Raji (cell line): ENCODE data around the gene EFCC1.

Source experiments
- POLR2A ChIP-seq: IDR thresholded peaks from 2 replicates; pipeline ENCODE4 v1.6.1; 2011; ENCODE audit warnings: low read depth, low read length, control low read depth; ENCODE audit not compliant: insufficient read depth

EFCC1 gene

GRCh38 chr3:129046037-129046731, 45.1 kb downstream of the EFCC1 start:
- no peak for TF ChIP-seq POLR2A

- no peak for TF ChIP-seq POLR2A
These were observed 45.8 kb downstream of the EFCC1 start for GRCh38 chr3:129046732-129047552.

GRCh38 chr3:129047553-129047839, 46.4 kb downstream of the EFCC1 start:
- TF ChIP-seq POLR2A = no peak

GRCh38 chr3:129050556-129051295, 49.6 kb downstream of the EFCC1 start:
- no peak for TF ChIP-seq POLR2A

- no peak for TF ChIP-seq POLR2A
These were observed 50.8 kb downstream of the EFCC1 start for GRCh38 chr3:129051871-129052340.

- TF ChIP-seq POLR2A = no peak
These were observed 51.6 kb downstream of the EFCC1 start for GRCh38 chr3:129052675-129053074.

- TF ChIP-seq POLR2A = no peak
These were observed 53.6 kb downstream of the EFCC1 start for GRCh38 chr3:129054605-129055104.

- TF ChIP-seq POLR2A = no peak
These were observed 55.5 kb downstream of the EFCC1 start for GRCh38 chr3:129056451-129057173.

- TF ChIP-seq POLR2A = no peak
These were observed 56.1 kb downstream of the EFCC1 start for GRCh38 chr3:129057249-129057648.

GRCh38 chr3:129058441-129059200, 57.5 kb downstream of the EFCC1 start:
- TF ChIP-seq POLR2A = no peak

GRCh38 chr3:129059311-129059958, 58.3 kb downstream of the EFCC1 start:
- no peak for TF ChIP-seq POLR2A

- TF ChIP-seq POLR2A = no peak
These were observed 59.3 kb downstream of the EFCC1 start, which contains the start of gene GP9 for GRCh38 chr3:129060276-129061022. TSS of gene GP9 (plus strand) at chr3:129060779. CDS start at chr3:129061740, 961 bp downstream.

GRCh38 chr3:129061023-129061887, 60.2 kb downstream of the EFCC1 start:
- TF ChIP-seq POLR2A = no peak
